Measurements from ENCODE around the gene ARHGAP6. TPM values are rescaled to one million over a fixed set of nuclear protein-coding genes. Genes with fewer than 3 reads are reported as not detected.
A peak's percentile ranks its signal among the peaks of the same experiment; 100 is the strongest.

ARHGAP6 gene
- total and polyA plus RNA-seq, 9 of the 15 experiments (the other 6 are each of a cell fraction or from before 2014, with no cell fraction given), result 12.5 to 63.6 (median 41.8) TPM

DNA sequence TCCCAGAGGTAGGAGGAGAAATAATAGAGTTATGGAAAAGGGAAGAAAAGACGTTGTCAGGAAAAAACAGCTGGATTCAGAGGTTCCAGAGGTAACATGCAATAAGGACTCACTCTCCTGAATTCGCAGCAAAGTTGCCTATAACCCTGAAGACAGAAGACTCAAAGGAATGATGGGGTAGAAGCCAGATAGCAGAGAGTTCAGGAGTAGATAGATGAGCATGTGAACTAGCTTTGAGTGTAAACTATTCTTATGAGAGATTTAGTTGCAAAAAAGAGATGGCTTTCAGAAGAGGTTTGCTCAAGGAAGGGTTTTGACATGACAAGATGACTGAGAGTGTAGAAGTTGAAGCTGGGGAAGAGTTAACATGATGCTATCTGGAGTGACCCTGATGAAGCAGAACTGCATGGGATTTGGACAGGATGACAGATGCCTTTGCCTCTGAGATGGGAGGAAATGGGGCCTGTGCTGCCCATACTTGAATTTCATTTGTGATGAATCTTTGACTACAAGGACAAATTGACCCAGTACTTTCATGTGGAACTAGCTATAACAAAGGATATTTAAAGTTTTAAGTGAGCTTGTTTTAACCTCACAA is 298.6 kb downstream of the ARHGAP6 start (continued):
- TF ChIP-seq, protein P1, sequence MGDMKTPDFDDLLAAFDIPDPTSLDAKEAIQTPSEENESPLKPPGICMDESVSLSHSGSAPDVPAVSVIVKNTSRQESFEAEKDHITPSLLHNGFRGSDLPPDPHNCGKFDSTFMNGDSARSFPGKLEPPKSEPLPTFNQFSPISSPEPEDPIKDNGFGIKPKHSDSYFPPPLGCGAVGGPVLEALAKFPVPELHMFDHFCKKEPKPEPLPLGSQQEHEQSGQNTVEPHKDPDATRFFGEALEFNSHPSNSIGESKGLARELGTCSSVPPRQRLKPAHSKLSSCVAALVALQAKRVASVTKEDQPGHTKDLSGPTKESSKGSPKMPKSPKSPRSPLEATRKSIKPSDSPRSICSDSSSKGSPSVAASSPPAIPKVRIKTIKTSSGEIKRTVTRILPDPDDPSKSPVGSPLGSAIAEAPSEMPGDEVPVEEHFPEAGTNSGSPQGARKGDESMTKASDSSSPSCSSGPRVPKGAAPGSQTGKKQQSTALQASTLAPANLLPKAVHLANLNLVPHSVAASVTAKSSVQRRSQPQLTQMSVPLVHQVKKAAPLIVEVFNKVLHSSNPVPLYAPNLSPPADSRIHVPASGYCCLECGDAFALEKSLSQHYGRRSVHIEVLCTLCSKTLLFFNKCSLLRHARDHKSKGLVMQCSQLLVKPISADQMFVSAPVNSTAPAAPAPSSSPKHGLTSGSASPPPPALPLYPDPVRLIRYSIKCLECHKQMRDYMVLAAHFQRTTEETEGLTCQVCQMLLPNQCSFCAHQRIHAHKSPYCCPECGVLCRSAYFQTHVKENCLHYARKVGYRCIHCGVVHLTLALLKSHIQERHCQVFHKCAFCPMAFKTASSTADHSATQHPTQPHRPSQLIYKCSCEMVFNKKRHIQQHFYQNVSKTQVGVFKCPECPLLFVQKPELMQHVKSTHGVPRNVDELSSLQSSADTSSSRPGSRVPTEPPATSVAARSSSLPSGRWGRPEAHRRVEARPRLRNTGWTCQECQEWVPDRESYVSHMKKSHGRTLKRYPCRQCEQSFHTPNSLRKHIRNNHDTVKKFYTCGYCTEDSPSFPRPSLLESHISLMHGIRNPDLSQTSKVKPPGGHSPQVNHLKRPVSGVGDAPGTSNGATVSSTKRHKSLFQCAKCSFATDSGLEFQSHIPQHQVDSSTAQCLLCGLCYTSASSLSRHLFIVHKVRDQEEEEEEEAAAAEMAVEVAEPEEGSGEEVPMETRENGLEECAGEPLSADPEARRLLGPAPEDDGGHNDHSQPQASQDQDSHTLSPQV (IDR thresholded peaks at IDR 0.05), result peak; percentile 68; the same call in 1 of the 2 replicates
- TF ChIP-seq ZNF124 (CRISPR knock-in tag; IDR thresholded peaks at IDR 0.05) (no peak), BACH1 (tag; IDR thresholded peaks at IDR 0.05) (0 out of 2 replicates have a peak, but pooled peaks have one; percentile 12), GTF2F1 (IDR thresholded peaks at IDR 0.05; ENCODE audit: low read depth, low read length) (no peak), ZNF668 (CRISPR knock-in tag; IDR thresholded peaks at IDR 0.05) (0 out of 2 replicates have a peak, but pooled peaks have one; percentile 32), GATA2 (CRISPR knock-in tag; IDR thresholded peaks at IDR 0.05) (no peak), GTF2E2 (tag; IDR thresholded peaks at IDR 0.05) (0 out of 2 replicates have a peak, but pooled peaks have one; percentile 45), MYNN (IDR thresholded peaks at IDR 0.05) (no peak), MYNN (CRISPR knock-in tag; IDR thresholded peaks at IDR 0.05) (no peak)
- TF ChIP-seq, protein P2, sequence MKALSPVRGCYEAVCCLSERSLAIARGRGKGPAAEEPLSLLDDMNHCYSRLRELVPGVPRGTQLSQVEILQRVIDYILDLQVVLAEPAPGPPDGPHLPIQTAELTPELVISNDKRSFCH (CRISPR knock-in tag; IDR thresholded peaks at IDR 0.05), result no peak
- TF ChIP-seq, protein P2 (tag; IDR thresholded peaks at IDR 0.05), result peak; percentile 66
- TF ChIP-seq, protein P3, sequence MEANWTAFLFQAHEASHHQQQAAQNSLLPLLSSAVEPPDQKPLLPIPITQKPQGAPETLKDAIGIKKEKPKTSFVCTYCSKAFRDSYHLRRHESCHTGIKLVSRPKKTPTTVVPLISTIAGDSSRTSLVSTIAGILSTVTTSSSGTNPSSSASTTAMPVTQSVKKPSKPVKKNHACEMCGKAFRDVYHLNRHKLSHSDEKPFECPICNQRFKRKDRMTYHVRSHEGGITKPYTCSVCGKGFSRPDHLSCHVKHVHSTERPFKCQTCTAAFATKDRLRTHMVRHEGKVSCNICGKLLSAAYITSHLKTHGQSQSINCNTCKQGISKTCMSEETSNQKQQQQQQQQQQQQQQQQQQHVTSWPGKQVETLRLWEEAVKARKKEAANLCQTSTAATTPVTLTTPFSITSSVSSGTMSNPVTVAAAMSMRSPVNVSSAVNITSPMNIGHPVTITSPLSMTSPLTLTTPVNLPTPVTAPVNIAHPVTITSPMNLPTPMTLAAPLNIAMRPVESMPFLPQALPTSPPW (CRISPR knock-in tag; IDR thresholded peaks at IDR 0.05), result 0 out of 2 replicates have a peak, but pooled peaks have one; percentile 18
- TF ChIP-seq, protein P4, sequence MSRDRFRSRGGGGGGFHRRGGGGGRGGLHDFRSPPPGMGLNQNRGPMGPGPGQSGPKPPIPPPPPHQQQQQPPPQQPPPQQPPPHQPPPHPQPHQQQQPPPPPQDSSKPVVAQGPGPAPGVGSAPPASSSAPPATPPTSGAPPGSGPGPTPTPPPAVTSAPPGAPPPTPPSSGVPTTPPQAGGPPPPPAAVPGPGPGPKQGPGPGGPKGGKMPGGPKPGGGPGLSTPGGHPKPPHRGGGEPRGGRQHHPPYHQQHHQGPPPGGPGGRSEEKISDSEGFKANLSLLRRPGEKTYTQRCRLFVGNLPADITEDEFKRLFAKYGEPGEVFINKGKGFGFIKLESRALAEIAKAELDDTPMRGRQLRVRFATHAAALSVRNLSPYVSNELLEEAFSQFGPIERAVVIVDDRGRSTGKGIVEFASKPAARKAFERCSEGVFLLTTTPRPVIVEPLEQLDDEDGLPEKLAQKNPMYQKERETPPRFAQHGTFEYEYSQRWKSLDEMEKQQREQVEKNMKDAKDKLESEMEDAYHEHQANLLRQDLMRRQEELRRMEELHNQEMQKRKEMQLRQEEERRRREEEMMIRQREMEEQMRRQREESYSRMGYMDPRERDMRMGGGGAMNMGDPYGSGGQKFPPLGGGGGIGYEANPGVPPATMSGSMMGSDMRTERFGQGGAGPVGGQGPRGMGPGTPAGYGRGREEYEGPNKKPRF (IDR thresholded peaks at IDR 0.05; ENCODE audit: low read depth, low read length), result no peak
- TF ChIP-seq, protein P5, sequence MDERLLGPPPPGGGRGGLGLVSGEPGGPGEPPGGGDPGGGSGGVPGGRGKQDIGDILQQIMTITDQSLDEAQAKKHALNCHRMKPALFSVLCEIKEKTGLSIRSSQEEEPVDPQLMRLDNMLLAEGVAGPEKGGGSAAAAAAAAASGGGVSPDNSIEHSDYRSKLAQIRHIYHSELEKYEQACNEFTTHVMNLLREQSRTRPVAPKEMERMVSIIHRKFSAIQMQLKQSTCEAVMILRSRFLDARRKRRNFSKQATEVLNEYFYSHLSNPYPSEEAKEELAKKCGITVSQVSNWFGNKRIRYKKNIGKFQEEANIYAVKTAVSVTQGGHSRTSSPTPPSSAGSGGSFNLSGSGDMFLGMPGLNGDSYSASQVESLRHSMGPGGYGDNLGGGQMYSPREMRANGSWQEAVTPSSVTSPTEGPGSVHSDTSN (CRISPR knock-in tag; IDR thresholded peaks at IDR 0.05; ENCODE audit: low read depth), result no peak
- TF ChIP-seq, protein P5 (tag; conservative IDR thresholded peaks at IDR 0.05; ENCODE audit: low read depth), result peak; percentile 86
